Panc1 (cell line): ENCODE results near the gene PRSS33. TPM values are rescaled to one million over a fixed set of nuclear protein-coding genes. Genes with fewer than 3 reads are reported as not detected.

ENCODE experiments used
- ATAC-seq: fragments of 200-7000 bp; cut with Tn5 transposase; 2 replicates; pipeline ENCODE4 v1.9.1; 2020; ENCODE audit warnings: mild to moderate bottlenecking, moderate library complexity
- BruUV-seq: library from RNA; stranded (reverse); fragments of 400-500 nt; replicated peaks from 2 replicates; lab custom pipeline; 2021; lab: Mats Ljungman, UMichigan
- CTCF ChIA-PET: fragments of 300-600 bp; sonication (Branson Sonifier 250); formaldehyde crosslinking; loops from one replicate; lab custom pipeline; 2022; ENCODE audit warnings: antibody characterized with exemption; lab: Charles Lee
- POLR2A ChIA-PET: fragments of 300-600 bp; sonication (Branson Sonifier 250); formaldehyde crosslinking; loops from one replicate; lab custom pipeline; 2022; ENCODE audit warnings: antibody characterized with exemption; lab: Charles Lee
- DNase-seq: peaks from one replicate; pipeline ENCODE4 v3.0.0-alpha.2; 2010; ENCODE audit warnings: low read depth, low spot score
- H3K27ac ChIP-seq: 2 replicates; pipeline ENCODE4 v1.5.1; 2011; ENCODE audit warnings: mild to moderate bottlenecking, low read length, inconsistent platforms
- H3K27me3 ChIP-seq: fragments of 200-500 bp; sonication (Bioruptor generic); 2 replicates; pipeline ENCODE4 v1.6.0; 2014; ENCODE audit warnings: low read length, inconsistent platforms; ENCODE audit not compliant: control insufficient read depth, insufficient read depth
- H3K36me3 ChIP-seq: fragments of 200-500 bp; sonication (Bioruptor generic); 2 replicates; pipeline ENCODE4 v1.5.1; 2014; ENCODE audit warnings: inconsistent platforms, mild to moderate bottlenecking, low read length, moderate library complexity; ENCODE audit not compliant: control insufficient read depth, insufficient read depth
- H3K4me1 ChIP-seq: 2 replicates; pipeline ENCODE4 v1.5.1; 2011; ENCODE audit warnings: inconsistent platforms, mild to moderate bottlenecking, low read length, moderate library complexity; ENCODE audit not compliant: control insufficient read depth, insufficient read depth
- H3K4me3 ChIP-seq, 2 experiments: 2 replicates each; pipeline ENCODE4 v1.5.1; 2011 to 2012; ENCODE audit warnings: low read depth in 2 of 2, low read length in 2 of 2, mild to moderate bottlenecking in 2 of 2, inconsistent platforms in 1 of 2, moderate library complexity in 1 of 2
- H3K9me3 ChIP-seq: fragments of 200-500 bp; sonication (Bioruptor generic); 2 replicates; pipeline ENCODE4 v1.5.1; 2014; ENCODE audit warnings: low read depth, mild to moderate bottlenecking, inconsistent platforms, low read length, moderate library complexity; ENCODE audit not compliant: control insufficient read depth, insufficient read depth
- POLR2AphosphoS5 ChIP-seq: IDR thresholded peaks from 2 replicates; pipeline ENCODE4 v1.6.1; 2012; ENCODE audit warnings: mild to moderate bottlenecking, low read depth, low read length, moderate library complexity
- SIN3A ChIP-seq: IDR thresholded peaks from 2 replicates; pipeline ENCODE4 v1.6.1; 2012; ENCODE audit warnings: low read depth, mild to moderate bottlenecking, low read length, moderate library complexity, borderline replicate concordance; ENCODE audit not compliant: insufficient read depth
- TCF7L2 ChIP-seq: IDR thresholded peaks from 2 replicates; pipeline ENCODE4 v1.6.1; 2011; ENCODE audit warnings: mild to moderate bottlenecking, low read depth, low read length, inconsistent platforms
- in situ Hi-C: cut with HindIII; loops from 2 replicates; pipeline ENCODE4 v1.10.0; 2016; ENCODE audit warnings: low sequenced_read_pairs, low pct_unique_long_range_greater_than_20kb
- intact Hi-C: fragments of 100-400 bp; cut with micrococcal nuclease; formaldehyde crosslinking; loops from one replicate; pipeline ENCODE4 v1.10.0; 2022; ENCODE audit not compliant: unreplicated experiment
- total RNA-seq: library from RNA; stranded (reverse); gene quantifications from one replicate; pipeline ENCODE4 v1.2.1, GENCODE V29; 2021; ENCODE audit not compliant: unreplicated experiment
- TF ChIP-seq, protein P1 (sequence below), 2 experiments: IDR thresholded peaks; 2 replicates each; pipeline ENCODE4 v1.6.1; 2011 to 2012; ENCODE audit warnings: low read depth in 2 of 2, control low read depth in 1 of 2, low read length in 1 of 2, mild to moderate bottlenecking in 1 of 2, moderate library complexity in 1 of 2; ENCODE audit not compliant: insufficient read depth in 1 of 2
- TF ChIP-seq, protein P2 (sequence below): fragments of 450-650 bp; IDR thresholded peaks from 2 replicates; pipeline ENCODE4 v1.5.1; 2017; ENCODE audit warnings: mild to moderate bottlenecking

PRSS33 gene
- total RNA-seq, 1 experiment from 2014 or later: 0.59 TPM

DNA sequence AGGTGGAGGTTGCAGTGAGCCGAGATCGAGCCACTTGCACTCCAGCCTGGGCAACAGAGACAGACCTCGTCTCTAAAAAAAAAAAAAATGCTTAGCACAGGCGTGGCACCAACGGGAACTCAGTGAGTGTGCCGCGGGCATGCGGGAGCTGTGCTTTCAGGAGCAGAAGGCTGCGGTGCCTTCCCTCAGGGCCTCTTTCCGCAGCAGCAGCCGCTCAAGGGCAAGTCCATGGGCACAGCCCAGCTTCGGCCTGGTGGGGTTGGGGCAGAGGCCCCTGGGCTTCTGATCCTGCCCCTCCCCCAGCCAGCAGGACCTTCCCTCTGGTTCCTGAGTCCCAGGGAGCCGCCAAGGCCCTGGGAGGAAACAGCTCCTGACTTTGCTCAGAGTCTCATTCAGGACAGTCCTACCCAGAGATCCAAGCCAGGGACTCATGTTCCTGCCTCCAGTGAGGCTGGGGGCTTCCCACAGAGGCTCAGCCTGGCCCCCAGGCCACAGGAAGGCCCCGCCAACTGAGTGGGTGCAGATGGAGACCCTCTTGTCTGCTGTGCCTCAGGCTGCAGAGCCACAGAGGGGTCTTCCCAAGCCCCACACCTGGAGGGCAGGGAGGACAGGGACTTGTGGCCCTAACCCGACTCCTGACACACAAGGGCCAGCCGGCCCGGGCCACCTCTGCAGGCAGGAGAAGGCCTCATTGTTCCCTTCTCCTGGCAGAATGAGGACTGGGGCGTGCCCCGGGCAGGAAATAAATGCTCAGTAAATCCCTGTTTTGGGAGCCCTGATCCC, 39.4 kb upstream of the PRSS33 start:
- ChIA-PET CTCF (no interaction called here), POLR2A (no interaction called here)
- Histone ChIP-seq H3K4me3 (no peak overlapping the region), H3K27ac (peak overlapping the region; percentile 25), H3K27me3 (no peaks in the 10 kb centered on the region), H3K36me3 (no peaks in the 10 kb centered on the region), H3K4me1 (peaks cover 32% of the 10 kb centered on the region), H3K9me3 (no peaks in the 10 kb centered on the region)
- no TSS peak for BruUV-seq
- in situ Hi-C loops (no loop called here), intact Hi-C loops (no loop called here)
- ATAC-seq (0 out of 2 replicates have a peak, but pooled peaks have one; percentile 6), DNase-seq (no peak)
- no peak for TF ChIP-seq TCF7L2
- TF ChIP-seq, protein P1, sequence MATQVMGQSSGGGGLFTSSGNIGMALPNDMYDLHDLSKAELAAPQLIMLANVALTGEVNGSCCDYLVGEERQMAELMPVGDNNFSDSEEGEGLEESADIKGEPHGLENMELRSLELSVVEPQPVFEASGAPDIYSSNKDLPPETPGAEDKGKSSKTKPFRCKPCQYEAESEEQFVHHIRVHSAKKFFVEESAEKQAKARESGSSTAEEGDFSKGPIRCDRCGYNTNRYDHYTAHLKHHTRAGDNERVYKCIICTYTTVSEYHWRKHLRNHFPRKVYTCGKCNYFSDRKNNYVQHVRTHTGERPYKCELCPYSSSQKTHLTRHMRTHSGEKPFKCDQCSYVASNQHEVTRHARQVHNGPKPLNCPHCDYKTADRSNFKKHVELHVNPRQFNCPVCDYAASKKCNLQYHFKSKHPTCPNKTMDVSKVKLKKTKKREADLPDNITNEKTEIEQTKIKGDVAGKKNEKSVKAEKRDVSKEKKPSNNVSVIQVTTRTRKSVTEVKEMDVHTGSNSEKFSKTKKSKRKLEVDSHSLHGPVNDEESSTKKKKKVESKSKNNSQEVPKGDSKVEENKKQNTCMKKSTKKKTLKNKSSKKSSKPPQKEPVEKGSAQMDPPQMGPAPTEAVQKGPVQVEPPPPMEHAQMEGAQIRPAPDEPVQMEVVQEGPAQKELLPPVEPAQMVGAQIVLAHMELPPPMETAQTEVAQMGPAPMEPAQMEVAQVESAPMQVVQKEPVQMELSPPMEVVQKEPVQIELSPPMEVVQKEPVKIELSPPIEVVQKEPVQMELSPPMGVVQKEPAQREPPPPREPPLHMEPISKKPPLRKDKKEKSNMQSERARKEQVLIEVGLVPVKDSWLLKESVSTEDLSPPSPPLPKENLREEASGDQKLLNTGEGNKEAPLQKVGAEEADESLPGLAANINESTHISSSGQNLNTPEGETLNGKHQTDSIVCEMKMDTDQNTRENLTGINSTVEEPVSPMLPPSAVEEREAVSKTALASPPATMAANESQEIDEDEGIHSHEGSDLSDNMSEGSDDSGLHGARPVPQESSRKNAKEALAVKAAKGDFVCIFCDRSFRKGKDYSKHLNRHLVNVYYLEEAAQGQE (IDR thresholded peaks at IDR 0.05; ENCODE audit: insufficient read depth in 1 of 2, low read depth in 2 of 2, low read length in 1 of 2): no peak
- no peak for TF ChIP-seq SIN3A
- TF ChIP-seq, protein P2, sequence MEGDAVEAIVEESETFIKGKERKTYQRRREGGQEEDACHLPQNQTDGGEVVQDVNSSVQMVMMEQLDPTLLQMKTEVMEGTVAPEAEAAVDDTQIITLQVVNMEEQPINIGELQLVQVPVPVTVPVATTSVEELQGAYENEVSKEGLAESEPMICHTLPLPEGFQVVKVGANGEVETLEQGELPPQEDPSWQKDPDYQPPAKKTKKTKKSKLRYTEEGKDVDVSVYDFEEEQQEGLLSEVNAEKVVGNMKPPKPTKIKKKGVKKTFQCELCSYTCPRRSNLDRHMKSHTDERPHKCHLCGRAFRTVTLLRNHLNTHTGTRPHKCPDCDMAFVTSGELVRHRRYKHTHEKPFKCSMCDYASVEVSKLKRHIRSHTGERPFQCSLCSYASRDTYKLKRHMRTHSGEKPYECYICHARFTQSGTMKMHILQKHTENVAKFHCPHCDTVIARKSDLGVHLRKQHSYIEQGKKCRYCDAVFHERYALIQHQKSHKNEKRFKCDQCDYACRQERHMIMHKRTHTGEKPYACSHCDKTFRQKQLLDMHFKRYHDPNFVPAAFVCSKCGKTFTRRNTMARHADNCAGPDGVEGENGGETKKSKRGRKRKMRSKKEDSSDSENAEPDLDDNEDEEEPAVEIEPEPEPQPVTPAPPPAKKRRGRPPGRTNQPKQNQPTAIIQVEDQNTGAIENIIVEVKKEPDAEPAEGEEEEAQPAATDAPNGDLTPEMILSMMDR: no peak
- no peak for TF ChIP-seq POLR2AphosphoS5

GRCh38 chr16:2825906-2826305, 38.5 kb upstream of the PRSS33 start:
- Histone ChIP-seq H3K27me3 (no peaks in the 10 kb centered on the region), H3K4me3 (no peak overlapping the region), H3K9me3 (no peaks in the 10 kb centered on the region), H3K36me3 (no peaks in the 10 kb centered on the region), H3K27ac (peak overlapping the region; percentile 37), H3K4me1 (peaks cover 38% of the 10 kb centered on the region)
- no peak for ATAC-seq
- no TSS peak for BruUV-seq
- ChIA-PET POLR2A (no interaction called here), CTCF (no interaction called here)
- DNase-seq: no peak
- intact Hi-C loops: no loop called here
- in situ Hi-C loops: no loop called here
- TF ChIP-seq TCF7L2: no peak
- no peak for TF ChIP-seq POLR2AphosphoS5
- TF ChIP-seq, protein P1 (IDR thresholded peaks at IDR 0.05; ENCODE audit: insufficient read depth in 1 of 2, low read depth in 2 of 2, low read length in 1 of 2): no peak
- no peak for TF ChIP-seq SIN3A
